ENCODE measurements around the gene CEP170.
A peak's percentile ranks its signal among the peaks of the same experiment; 100 is the strongest.

The CEP170 gene

DNA sequence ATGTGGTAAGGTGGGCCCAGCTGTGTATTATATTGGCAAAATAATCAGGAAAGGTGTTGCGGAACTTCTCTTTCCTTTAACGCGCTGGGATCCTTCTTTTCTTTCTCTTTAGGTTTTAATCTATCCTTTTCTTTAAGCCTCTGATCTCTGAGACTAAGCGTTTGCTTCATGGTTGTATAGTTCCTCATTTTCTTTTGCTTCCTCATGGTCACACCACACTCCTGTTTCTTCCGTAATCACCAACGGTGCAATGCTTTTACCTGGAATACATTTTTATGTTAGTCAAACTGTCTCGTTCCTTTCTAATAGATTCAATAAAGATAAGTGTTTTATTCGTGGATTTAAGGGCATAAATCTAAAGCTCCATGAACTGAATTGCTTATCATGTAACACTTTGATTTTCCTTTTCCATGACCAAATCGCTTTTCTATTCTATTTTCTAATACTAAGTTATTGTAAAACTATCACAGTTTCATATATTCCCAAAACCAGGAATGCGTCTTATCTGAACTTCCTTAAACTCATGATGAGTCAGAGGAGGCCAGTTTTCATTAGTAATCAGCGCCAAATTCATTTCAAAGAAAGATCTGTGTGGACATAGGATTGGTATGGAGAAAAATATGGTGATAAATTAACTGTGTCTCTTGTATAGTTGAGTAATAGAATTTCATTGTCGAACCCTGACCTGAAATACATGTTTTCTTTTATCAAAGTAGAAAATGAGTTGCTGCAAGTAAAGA is 13.0 kb upstream of the CEP170 start:
- no peak for DNase-seq

- no peak for DNase-seq
Observed at GRCh38 chr1:243267471-243267880, 12.4 kb upstream of the CEP170 start.

- no peak for DNase-seq
Observed at GRCh38 chr1:243266231-243266630, 11.2 kb upstream of the CEP170 start.

GRCh38 chr1:243264717-243265116 is 9.6 kb upstream of the CEP170 start:
- peak; percentile 28 for DNase-seq

- DNase-seq = no peak
Observed at GRCh38 chr1:243261390-243261789, 6.3 kb upstream of the CEP170 start.

DNA sequence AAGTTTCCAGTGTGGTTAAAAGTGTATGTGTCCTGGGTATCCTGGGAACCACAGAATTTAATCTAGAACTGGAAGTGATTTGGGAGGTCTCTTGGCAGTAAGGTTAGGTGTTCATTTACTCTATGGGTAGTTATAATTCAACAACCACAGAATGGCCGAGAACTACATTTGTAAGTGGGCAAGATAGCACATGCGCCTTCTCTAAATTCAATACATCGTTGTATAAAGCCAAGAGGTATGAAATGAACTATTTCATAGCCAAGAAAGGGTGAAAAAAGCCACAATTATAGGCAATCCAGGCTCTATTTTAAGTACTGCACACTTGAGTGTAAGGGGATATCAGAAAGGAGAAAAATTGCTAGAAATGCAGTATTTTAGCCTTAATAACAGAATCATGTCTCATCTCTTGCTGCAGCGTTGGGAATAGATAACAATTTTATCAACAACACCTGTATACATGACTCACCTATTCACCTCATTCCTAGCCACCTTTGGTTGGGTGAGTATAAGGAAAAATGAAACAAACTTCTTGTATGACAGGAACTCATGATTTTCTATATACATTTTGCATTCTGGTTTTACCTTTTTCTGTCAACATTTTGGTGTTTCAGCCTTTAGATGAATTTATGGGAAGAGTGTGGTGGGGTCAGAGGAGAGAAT is 5.3 kb upstream of the CEP170 start:
- DNase-seq = no peak

GRCh38 chr1:243258731-243259130 is 3.6 kb upstream of the CEP170 start:
- DNase-seq = no peak

DNA sequence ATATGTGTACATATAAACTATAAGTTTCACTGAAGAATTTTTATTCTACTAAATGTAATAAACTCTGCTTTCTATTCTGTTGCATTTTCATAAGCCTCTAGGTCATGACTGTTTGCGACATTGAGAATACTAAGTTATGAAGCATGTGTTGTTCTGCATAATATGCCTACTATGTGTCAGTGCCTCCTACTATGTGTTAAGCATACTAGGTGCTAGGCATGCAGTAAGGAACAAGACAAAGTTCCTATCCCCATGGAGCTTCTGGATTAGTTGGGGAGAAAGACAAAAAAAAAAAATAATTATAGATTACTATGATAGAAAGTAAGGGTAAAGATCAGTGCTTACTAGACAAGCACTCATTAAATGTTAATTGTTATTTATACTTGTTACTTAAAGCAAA is 2.1 kb upstream of the CEP170 start:
- no peak for DNase-seq

DNA sequence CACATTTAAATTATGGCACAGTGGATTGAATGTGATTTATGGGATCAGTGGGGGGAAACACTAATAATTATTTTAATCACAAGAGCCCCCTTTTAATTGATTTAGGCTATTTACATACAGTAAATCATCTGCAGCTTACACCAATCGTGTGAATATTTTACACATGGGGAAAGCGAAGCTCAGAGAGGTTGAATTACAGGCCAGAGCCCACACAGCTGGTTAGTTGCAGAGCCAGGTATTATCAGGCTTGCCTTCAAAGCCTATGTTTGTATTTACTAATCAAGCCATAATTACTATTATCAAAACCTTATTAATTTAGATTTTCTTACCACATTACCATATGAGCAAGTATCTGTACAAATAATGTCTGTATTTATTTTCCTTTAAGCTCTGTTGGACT is 1.5 kb upstream of the CEP170 start:
- DNase-seq = no peak

DNA sequence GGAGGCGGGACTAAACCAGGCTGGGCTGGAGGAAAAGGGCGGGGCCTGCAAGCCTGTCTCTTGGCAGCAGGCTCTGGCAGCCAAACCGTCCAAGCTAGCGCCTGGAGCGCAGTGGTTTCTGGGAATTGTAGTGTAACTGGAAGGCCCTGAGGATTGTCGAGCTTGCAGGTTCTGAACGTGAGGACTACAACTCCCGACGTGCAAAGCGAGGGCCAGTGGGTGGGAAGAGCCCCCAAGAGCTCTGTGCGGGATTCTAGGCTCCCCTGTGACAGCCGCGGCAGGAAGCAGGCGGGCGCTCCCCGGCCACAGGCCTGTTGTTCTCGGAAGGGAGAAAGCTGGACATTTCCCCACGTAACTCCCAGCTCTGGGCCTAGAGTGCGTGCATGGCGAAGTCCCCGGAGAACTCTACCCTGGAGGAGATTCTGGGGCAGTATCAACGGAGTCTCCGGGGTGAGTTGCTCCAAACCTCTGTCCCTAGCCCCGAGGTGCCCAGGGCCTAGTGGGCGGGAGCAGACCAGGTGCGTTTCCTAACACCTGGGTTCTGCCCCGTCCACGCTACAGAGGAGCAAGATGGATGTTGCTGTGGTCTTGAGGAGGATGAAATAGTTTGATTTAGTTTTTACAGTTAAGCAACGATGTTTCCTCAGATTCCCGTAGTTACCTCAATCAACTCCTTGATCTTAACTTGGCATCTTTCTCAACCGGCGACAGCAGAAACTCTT is 871 bp upstream of the CEP170 start, which contains the start of gene SDCCAG8:
TSS of gene SDCCAG8 (plus strand) at position 251 of the 722 bp plus-strand sequence. CDS start at position 384, 133 bp downstream.
- peak; percentile 100 for DNase-seq

DNA sequence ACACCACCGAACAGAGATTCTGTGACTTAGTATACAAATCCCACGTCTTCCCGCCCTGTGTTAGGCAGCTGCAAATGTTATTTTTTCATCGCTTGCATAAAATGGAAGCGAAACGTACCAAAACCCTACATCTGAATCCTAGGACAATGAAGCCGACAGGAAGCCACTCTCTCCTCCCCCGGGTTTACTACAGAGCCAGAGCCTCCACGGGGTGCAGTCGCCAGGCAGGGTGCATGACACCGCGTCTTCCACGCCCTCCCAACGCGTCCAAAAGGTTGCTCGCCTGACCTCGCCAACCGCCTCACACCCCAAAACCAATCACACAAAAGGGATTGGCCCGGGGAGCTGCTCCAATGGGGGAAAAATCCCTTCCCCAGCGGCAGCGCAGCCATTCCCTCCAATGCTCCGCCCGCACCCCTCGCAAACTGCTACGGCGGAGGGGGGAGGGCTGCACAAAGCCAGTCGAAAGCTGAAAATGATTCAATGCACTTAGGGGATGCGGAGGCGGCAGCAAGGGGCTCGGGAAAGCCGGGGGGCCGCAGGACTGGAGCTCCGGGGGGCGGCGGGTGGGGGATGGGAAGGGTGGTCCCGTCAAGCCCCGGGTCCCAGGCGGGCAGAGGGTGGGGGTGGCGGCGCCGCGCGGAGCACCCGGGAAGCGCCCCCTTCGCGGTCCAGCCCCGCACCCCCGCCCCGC is 701 bp downstream of the CEP170 start:
- DNase-seq = peak; percentile 54

GRCh38 chr1:243253926-243254232 is 1.2 kb downstream of the CEP170 start:
- DNase-seq = peak; percentile 41

- peak; percentile 30 for DNase-seq
Observed at GRCh38 chr1:243253211-243253925, 1.7 kb downstream of the CEP170 start.

DNA sequence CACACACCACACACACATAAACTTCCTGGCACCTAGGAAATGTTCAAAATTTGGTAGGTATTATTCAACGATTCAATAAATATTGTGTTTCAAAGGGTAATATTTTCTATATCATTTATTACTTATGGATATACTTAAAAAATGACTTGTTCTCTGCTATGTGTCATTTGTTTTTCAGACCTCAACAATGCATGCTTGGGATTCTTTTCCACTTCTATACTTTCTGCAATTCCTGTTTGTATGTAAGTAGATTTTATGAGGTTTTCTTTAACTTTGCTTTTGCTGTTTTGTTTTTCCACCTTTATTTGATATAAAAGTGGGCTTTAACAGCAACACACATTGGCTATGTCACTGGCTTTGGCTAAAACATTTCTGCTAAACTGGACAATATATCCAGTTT is 3.5 kb downstream of the CEP170 start:
- no peak for DNase-seq

DNA sequence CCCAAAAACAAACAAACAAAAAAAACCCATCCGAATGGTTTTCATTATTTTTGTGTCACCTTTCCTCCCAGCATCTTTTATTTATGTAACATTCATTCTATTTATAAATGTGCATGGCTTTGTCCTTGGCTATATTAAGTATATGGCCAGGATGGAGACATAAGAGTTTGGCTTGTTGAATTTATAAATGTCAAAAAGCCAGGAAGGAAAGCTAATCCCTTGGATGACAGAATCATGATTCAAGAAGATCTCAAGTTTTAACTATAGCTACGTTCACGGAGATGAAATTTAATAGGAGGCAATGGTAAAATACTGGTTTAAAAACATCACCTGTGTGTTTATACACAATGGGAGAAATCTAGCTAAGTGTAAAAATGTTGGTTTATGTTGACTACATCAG is 5.0 kb downstream of the CEP170 start:
- DNase-seq = no peak

GRCh38 chr1:243249214-243249613 is 5.9 kb downstream of the CEP170 start:
- DNase-seq = no peak

GRCh38 chr1:243247901-243248300 is 7.2 kb downstream of the CEP170 start:
- DNase-seq = no peak

DNA sequence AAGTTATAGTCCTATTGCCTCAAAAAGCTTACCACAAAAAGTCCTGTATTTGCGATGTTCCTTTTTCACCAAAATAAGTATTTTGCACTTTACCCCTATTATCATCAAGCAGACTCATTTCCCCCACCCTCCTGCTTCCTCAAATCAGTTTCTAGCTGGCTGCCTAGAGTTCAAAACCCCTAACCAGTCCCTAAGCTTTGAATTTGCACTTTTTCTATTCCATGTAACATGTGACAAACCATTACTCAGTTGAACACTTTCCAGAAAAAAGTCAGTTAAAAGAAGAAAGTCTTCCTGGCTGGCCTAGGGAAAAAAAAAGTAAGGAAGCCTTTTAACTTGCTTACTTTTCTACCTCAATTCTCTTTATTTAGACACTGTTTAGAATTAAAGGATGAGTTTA is 8.2 kb downstream of the CEP170 start:
- DNase-seq = no peak

DNA sequence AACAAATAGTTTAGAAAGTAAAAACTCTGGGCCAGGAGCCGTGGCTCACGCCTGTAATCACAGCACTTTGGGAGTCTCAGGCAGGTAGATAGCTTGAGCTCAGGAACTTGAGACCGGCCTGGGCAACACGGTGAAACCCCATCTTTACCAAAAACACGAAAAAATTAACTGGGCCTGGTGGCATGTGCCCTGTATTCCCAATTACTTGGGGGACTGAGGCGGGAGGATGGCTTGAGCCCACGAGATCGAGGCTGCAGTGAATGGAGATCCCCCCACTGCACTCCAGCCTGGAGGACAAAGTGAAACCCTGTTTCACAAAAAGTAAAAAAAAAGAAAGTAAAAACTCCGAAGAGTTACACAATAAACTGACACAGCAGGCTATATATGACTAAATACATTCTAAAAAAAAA is 10.6 kb downstream of the CEP170 start:
- DNase-seq = no peak

DNA sequence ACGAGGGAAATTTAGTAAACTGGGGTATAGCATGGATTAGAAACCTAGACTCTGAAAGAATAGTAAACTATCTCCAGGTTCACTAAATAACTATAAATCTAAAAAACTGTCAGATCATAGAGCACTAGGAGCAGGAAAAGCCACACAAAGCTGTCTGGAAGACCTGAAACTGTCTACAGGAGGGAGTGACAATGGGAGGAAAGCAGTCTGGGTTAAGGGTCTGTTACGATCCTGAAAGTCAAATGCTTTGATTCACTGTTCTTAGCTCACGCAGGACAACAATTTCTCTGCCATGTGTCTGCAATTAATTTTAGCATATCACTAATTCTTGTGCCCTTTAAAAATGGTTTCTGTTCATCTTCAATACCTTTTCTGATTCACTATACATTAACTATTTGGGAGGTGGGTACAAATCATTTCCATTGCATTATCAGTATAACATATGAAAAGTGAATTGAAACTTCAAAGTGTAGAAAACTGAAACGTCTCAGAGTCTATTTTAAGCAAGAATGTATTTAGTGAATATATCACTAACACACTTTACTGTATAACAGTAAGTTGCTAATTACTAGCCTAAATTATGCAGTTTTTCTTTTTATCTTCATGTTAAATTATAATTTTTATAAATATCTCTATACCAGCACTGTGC is 18.4 kb downstream of the CEP170 start:
- no peak for DNase-seq

- DNase-seq = no peak
Observed at GRCh38 chr1:243234978-243235647, 20.0 kb downstream of the CEP170 start.

DNA sequence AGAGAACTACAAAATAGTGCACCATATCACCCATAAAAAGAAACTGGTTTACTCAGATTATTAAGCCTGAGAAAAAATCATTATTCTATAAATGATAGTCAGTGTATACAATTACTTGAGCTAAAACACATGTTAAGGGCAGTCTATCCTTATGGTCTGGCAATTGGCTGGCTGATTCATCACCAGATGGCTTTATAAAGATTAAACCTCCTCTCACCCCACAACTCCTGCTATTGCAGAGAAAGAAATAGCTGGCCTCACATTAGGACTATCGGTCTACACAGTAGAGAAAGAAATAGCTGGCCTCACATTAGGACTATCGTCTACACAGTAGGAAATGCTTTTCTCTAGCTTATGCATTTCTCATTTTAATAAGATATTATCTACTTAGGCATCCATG is 21.2 kb downstream of the CEP170 start:
- no peak for DNase-seq

Data from midbrain (tissue), 1 donor.